NOMO-1 treated with DMSO at 0.1 percent for 48 hours (cell line): ENCODE results near the gene MTPN.

Experiments used
- DNase-seq: peaks from one replicate; lab custom pipeline; 2025; ENCODE audit not compliant: unreplicated experiment; lab: John Stamatoyannopoulos, UW

Gene MTPN

GRCh38 chr7:135977007-135977741 is at the start of gene MTPN:
Gene MTPN, minus strand, starts transcription at chr7:135977359. Its CDS starts 259 bp downstream, at chr7:135977100.
- DNase-seq, result peak; percentile 88

- no peak for DNase-seq
These were observed 49.0 kb upstream of the MTPN start for GRCh38 chr7:136026209-136026608.

GRCh38 chr7:136023134-136023869 is 46.1 kb upstream of the MTPN start:
- DNase-seq, result no peak

GRCh38 chr7:136020556-136020955 is 43.4 kb upstream of the MTPN start:
- no peak for DNase-seq

- DNase-seq, result no peak
These were observed 40.9 kb upstream of the MTPN start for GRCh38 chr7:136018104-136018503.

- no peak for DNase-seq
These were observed 39.7 kb upstream of the MTPN start for GRCh38 chr7:136016649-136017395.

GRCh38 chr7:136015638-136016037 is 38.5 kb upstream of the MTPN start:
- DNase-seq, result no peak

GRCh38 chr7:136014659-136015058 is 37.5 kb upstream of the MTPN start:
- DNase-seq, result no peak

- DNase-seq, result no peak
These were observed 35.1 kb upstream of the MTPN start for GRCh38 chr7:136012238-136012637.

GRCh38 chr7:136009488-136010079 is 32.4 kb upstream of the MTPN start:
- DNase-seq, result peak; percentile 3

- DNase-seq, result no peak
These were observed 29.0 kb upstream of the MTPN start for GRCh38 chr7:136006208-136006607.

GRCh38 chr7:136004083-136004482 is 26.9 kb upstream of the MTPN start:
- no peak for DNase-seq

GRCh38 chr7:136002802-136003201 is 25.6 kb upstream of the MTPN start:
- DNase-seq, result no peak

GRCh38 chr7:136000288-136000913 is 23.2 kb upstream of the MTPN start:
- DNase-seq, result no peak

GRCh38 chr7:135998081-135998480 is 20.9 kb upstream of the MTPN start:
- no peak for DNase-seq

- no peak for DNase-seq
These were observed 18.6 kb upstream of the MTPN start for GRCh38 chr7:135995748-135996147.

- DNase-seq, result no peak
These were observed 17.5 kb upstream of the MTPN start for GRCh38 chr7:135994466-135995205.

- no peak for DNase-seq
These were observed 16.8 kb upstream of the MTPN start for GRCh38 chr7:135993950-135994349.

- no peak for DNase-seq
These were observed 14.7 kb upstream of the MTPN start for GRCh38 chr7:135991906-135992305.

GRCh38 chr7:135991322-135991721 is 14.2 kb upstream of the MTPN start:
- DNase-seq, result no peak
